ENCODE data around the gene CEMIP2.

GRCh38 chr9:71675105-71675856 lies 93.0 kb downstream of the CEMIP2 start:
- TF ChIP-seq POLR2AphosphoS5 (IDR thresholded peaks at IDR 0.05; ENCODE audit: low read depth, low read length) (no peak), SPI1 (IDR thresholded peaks at IDR 0.05; ENCODE audit: low read depth, low read length) (no peak), PAX5 (IDR thresholded peaks at IDR 0.05; ENCODE audit: insufficient read depth, low read length, severe bottlenecking) (no peak)
